ENCODE results near the gene ABITRAM.
"Not testable (repeated sequence)": the region's sequence is repeated elsewhere in the genome, so short reads cannot be mapped to it uniquely, and the experiment has no call there.

ABITRAM gene, protein sequence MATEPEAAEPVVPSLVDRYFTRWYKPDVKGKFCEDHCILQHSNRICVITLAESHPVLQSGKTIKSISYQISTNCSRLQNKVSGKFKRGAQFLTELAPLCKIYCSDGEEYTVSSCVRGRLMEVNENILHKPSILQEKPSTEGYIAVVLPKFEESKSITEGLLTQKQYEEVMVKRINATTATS

DNA sequence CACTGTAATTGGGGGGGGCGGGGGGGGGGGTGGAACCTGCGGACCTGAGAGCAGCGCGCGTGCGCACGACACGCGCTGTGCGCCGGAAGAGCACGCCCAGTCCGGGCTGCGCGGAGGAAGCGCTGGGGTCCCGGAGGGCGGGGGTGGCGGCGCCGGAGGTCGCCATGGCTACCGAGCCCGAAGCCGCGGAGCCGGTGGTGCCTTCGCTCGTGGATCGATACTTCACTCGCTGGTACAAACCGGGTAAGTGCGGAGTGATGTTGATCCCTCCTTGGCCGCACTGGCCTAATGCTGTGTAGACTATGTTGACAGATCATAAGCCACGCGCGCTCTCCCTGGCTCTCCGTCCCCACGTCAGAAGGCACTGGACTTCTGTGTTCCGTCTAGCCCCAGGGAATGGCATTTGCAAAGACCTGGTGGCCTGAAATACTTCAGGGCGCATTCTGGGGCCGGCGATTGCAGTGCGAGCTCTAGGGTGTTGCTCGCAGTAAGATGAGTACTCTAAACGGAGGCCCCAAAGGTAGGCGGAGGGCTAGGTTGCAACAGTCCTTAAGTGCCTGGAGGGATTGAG lies at the start of gene ABITRAM:
Gene ABITRAM (plus strand): TSS at position 78 of the 571 bp plus-strand sequence. CDS start 87 bp downstream, at position 165.
- intact Hi-C loops (cut with DNase I) = loop anchor here (10.0 kb wide), 2 partner anchors 80 to 190 kb away; partner anchors contain the start of gene CTNNAL1
- DNase-seq = peak; percentile 44 to 91 (median 81)

DNA sequence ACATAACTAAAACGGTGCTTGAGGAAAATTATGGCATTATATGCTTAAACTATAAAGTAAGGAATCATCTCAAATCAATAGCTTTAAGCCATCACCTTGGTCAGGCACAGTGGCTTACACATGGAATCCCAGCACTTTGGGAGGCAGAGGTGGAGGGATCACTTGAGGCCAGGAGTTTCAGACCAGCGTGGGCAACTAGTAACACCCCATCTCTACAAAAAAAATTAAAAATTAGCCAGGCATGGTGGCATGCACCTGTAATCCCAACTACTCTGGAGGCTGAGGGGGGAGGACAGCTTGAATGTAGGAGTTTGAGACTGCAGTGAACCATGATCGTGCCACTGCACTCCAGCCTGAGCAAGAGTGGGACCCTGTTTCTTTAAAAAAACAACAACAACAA lies 49.5 kb upstream of the ABITRAM start:
- intact Hi-C loops (cut with DNase I) = no loop called here

DNA sequence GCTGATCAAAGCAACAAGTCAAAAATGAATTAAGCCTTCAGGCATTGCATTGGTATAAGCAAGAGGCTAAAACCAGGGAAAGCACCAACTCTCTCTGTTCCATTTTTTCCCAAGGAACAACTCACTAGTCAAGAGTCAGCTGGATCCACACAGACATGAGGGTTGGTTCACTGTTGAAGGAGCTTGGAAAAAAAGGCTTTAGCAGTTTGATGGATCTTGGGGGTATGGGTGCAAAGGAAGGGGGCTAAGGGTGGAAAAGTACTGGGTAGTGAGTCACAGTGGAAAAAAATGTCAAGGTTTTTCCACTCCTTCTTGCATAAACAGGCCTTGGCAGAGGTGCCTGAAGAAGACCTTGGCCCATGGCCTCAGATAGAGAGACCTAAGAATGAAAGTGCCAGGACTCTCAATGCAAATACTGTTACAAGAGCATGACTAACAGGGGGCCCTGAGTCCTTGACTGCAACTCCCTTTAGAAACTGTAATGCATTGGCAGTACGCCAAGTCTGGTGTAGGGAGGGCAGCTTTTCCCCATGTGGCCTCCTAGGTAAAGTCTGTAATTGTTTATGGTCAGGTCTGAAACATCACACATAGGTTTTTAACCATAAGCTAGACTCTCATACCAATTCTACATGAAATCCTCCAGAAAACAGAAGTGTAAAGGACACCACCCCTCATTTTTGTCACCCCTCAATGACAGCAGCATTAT lies 48.4 kb upstream of the ABITRAM start:
- intact Hi-C loops (cut with DNase I) = no loop called here
- DNase-seq = no peak

More for the DNA sequence above, 49.5 kb upstream of the ABITRAM start:
- no peak for DNase-seq

DNA sequence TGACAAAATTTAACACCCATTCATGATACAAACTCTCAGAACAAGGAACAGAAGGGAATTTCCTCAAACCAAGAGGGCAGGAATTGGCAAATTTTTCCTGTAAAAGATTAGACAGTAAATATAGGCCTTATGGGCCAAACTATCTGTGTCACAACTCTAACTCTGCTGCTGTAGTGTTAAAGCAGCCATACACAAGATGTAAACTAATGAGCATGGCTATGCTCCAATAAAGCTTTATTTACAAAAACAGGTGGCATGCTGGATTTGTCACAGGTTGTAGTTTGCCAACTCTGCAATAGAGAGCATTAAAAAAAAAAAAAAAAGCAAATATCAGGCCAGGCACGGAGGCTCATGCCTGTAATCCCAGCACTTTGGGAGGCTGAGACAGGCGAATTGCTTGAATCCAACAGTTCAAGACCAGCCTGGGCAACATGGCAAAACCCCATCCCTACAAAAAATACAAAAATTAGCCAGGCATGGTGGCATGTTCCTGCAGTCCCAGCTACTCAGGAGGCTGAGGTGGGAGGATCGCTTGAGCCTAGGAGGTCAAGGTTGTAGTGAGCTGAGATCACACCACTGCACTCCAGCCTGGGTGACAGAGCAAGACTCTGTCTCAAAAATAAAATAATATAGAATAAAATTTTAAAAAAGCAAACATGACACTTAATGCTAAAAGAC lies 47.5 kb upstream of the ABITRAM start:
- intact Hi-C loops (cut with DNase I); DNase-seq: not testable (repeated sequence)

DNA sequence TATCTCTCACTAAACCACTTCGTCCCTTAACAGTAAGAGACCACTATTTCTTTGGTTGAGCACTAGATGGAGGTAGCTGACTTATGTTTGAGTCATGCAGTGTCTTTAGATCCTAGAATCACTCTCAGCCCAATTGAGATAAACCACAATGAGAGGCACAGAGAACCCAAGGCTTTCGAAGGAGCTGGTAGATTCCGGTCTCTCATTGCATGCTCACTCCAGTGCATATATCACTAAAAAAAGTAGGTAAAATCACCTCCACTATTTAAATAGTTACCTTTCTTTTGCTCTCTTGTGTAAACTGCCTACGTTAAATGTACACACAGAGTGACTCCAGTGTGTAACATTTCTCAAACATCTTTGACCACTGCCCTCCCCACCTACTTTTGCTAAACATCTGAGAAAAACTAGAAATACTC lies 44.5 kb upstream of the ABITRAM start:
- DNase-seq = no peak
- intact Hi-C loops (cut with DNase I) = no loop called here

DNA sequence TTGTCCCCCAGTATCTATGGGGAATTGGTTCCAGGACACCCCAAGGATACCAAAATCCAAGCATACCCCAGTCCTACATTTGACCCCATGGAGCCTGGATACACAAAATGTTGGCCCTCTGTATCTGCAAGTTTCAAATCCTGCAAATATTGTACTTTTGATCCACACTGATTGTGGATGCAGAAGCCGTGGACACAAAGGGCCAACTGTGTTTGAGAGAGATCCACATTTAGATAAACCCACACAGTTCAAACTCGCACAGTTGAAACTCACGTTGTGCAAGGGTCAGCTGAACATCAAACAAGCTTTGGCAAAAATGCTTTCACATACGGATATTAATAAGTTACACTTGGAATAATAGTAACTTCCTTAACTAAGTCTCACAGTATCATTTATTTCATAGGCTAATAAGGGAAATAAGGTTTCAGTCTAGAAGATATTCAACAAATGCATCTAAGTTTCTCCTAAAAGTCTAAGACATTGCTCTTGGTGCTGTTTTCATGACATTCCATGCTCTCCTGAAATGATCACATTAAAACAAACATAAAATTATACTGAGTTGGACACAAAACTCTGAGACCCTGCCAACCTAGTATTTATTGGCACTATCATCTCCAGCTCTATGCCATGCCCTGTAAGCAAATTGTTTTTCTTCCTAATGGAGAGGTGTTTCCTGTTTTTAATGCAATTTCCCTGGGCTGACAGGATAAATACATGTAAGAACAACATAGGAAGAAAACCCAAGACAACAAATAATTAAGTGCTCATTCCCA lies 39.8 kb upstream of the ABITRAM start:
- intact Hi-C loops (cut with DNase I) = no loop called here
- DNase-seq = no peak

DNA sequence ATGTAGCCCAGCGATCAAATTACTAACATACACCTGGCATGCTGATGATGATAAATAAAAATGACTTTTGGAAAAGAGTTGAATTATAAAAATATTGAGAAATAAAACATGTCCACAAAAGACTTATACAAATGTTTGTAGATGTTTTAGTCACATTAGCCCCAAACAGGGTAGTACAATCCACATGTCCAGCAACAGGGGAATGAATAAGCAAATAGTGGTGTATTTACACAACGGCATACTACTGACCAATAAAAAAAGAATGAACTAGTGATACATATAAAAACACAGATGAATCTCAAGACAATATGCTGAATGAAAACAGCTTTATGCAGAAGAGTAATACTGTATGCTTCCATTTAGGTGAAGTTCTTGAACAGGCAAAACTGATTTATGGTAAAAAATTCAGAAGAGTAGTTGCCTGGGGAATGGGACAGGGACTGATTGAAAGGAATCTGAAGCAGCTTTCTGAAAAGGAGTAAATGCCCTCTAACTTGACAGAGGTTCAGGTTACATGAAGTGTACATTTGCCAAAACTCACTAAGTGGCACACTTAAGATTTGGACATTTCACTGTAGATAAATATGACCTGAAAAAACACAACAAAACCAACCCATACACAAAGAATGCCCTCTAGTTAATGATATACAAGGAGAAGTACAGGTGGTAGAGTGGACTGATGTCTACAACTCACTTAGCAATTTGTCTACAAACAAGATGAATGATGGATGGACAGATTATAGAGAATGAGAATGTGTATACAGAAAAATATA lies 36.7 kb upstream of the ABITRAM start:
- intact Hi-C loops (cut with DNase I) = no loop called here
- no peak for DNase-seq

DNA sequence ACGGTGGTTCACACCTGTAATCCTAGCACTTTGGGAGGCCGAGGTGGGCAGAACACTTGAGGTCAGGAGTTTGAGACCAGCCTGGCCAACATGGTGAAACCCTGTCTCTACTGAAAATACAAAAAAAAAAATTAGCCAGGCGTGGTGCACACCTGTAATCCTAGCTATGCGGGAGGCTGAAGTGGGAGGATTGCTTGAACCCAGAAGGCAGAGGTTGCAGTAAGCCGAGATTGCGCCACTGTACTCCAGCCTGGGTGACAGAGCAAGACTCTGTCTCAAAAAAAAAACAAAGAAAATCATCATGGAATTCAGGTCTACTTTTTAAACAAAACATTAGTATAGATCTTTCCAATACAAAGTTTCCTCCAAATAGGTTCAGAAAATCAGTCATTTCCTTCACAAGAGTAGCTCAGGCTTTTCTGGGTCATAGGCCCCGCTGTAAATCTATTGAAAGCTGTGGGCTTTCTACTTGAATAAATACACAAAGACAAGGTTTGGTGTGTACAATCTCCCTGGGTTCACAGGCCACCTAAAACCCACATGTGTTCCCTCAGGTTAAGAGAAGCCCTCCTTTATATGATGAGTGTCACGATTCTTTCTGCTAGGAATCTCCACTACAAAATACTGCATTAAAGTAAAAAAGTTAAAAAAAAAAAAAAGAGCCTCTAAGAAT lies 35.0 kb upstream of the ABITRAM start:
- DNase-seq; intact Hi-C loops (cut with DNase I): not testable (repeated sequence)

DNA sequence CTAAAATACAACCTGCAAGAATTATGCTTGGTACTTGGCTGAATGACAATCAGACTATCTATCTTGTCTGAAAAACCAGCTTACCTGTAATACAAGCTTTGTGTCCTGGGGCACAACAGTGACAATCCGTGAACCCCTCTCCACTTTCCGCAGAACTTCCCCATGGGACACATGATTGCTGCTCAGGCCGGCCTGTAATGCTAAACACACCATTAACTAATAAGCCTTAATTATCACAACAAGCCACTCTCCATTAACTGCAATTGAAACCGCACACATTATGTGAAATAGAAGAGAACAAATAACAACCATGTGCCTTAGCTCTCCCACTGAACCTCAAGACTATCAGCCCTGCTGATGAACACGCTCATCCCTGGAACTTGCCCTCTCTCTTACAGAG lies 34.0 kb upstream of the ABITRAM start:
- intact Hi-C loops (cut with DNase I) = no loop called here
- no peak for DNase-seq

DNA sequence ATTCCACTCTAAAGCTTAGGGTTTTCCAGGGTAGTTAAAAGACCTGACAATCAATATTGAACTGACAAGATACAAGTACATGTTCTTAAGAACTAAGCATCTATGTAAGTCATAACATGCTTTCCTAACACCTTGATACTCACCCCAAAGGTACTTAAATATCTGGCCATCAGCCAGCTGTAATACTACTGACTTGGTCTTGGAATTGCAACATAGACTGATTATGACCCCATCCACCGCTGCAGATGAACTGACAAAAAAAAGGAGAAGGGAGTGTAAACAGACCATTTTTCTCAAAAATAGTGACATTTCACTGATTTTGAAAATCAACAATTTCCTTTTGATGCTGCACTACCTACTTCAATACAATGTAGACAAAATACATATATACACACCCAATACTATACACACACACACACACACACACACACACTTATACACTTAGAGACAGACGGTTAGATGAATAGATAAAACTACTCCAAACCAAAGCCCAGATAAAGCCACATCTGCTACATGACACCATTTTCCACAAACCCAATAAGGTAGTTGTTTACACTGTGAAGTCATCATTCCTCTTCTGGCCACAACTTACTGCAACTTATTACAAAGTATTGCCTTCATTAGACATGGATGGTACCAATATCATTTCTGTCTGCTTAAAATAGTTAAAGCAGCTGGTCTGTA lies 30.6 kb upstream of the ABITRAM start:
- DNase-seq = no peak
- intact Hi-C loops (cut with DNase I) = no loop called here

DNA sequence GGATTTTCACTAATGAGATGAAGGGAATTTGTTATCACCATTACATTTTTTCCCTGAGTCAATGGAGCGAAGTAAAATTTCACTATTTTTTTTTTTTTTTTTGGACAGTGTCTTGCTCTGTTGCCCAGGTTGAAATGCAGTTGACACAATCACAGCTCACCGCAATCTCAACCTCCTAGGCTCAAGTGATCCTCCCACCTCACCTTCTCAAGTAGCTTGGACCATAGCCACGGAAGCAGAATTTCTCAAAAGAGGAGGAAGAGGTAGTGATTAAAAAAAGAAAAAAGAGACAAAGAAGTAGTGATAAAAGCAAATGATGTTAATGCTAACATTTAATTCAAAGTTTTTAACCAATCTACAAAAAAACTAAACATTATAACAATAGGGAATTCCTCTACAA lies 30.0 kb upstream of the ABITRAM start:
- intact Hi-C loops (cut with DNase I) = no loop called here
- no peak for DNase-seq

DNA sequence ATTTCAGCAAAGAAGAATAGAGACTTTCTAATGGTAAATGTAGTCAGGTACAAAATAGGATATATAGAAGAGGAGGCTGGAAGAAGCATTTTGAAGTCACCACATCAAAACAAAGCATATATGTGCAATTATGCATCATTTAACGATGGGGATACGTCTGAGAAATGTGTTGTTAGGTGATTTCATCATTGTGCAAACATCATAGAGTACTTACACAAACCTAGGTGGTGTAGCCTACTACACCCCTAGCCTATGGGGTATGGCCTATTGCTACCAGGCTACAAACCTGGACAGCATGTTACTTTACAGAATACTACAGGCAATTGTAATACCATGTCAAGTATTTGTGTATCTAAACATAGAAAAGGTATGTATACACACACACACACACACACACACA lies 28.7 kb upstream of the ABITRAM start:
- intact Hi-C loops (cut with DNase I) = no loop called here
- no peak for DNase-seq

DNA sequence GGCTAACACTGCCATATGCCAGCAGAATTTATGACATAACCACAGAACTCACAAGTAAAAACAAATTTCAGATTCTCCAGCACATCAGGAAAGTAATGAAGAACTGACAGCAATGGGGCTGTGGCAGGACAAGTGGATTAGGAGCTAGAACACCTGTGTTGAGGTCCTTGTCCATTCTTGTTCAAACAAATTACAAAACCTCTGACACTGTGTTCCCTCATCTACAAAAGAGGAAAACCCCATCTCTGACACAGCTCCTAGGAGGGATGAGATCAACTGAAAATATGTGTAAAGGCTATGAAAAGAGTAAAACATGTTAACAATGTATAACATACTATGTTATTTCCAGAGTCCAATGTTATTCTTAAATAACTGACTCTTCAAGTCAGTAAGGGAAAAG lies 23.8 kb upstream of the ABITRAM start:
- DNase-seq = no peak
- intact Hi-C loops (cut with DNase I) = no loop called here

DNA sequence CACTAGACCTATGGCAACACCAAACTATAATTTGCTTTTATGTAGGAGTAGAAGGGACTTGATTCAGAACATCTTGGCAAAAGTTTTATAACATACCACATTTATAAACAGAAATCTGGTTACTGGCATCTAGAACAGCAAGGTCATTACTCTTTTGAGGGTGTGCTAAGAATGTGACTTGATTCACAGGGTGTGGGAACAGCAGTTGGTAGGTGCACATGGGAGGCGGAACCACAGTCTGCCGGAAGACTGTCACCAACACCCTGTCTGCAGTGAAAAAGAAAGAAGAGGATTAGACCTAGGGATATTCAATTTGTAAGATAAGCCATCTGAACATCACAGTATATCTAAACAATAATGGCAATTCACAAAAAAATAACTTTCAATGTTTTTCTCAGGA lies 23.3 kb upstream of the ABITRAM start:
- no peak for DNase-seq
- intact Hi-C loops (cut with DNase I) = no loop called here

DNA sequence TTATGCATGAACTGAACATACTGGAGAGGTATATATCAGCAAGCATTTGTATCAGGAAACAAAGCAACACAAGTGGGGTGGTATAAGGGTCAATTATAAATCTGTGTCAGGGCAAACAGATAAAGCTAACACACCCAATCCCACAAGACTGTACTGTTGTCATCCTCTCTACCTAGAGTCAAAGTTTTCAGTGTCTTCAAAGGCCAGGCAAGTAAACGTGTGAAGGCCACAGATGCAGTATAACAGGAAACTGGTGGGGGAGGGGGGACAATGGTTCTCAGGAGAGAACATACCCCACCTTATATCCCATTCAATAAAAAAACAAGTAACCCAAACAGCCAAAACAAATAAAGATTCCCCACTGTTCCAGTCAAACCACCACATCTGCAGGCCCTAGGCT lies 22.4 kb upstream of the ABITRAM start:
- intact Hi-C loops (cut with DNase I) = no loop called here
- DNase-seq = no peak

DNA sequence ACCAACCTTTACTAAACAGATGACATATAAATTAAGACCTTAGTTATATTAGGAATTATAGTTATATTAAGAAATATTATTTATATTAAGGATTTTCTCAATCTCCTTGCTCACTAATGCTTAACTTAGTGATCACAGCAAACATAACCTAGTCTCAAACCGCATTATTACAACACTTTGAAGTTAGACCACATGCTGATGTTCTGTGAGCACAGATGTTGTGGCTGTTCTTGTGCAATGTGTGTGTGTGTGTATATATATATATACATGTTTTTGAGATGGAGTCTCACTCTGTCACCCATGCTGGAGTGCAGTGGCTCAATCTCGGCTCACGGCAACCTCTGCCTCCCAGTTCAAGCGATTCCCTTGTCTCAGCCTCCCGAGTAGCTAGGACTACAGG lies 20.8 kb upstream of the ABITRAM start:
- no peak for DNase-seq
- intact Hi-C loops (cut with DNase I) = no loop called here

DNA sequence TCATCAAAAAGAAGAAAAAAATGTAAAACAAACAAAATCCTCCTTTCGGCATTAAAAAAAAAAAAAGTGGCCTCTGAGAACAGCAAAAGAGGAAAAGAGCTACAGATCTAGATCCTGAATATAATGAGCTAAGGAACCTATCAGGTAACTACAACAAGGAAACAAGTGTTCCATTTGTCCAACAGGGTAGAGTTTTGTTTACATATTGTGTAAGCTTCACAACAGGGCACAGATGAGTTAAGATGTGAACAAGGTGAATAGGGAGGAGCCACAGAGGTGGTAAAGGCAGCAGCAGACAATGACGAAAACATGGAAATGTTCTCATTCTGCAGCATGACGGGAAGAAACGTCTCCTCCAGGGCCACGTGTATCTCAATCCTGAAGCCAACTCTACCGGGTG lies 14.7 kb upstream of the ABITRAM start:
- intact Hi-C loops (cut with DNase I) = no loop called here
- no peak for DNase-seq

DNA sequence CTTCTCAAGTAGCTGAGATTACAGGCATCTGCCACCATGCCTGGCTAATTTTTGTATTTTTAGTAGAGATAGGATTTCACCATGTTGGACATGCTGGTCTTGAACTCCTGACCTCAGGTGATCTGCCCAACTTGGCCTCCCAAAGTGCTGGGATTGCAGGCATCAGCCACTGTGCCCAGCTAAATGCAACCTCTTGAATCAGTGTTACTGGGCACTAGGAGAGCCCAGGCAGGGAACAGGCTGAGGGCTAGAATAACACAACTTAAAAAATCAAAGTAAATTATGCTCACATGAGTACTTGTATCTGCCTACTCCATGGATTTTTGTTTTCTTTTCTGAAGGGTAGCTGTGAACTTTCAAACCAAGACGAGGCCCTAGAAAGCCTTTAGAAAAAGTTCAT lies 13.8 kb upstream of the ABITRAM start:
- intact Hi-C loops (cut with DNase I); DNase-seq: not testable (repeated sequence)
